Measurements from ENCODE around the gene FAT2.

GRCh38 chr5:151557951-151558350 lies 33.2 kb downstream of the FAT2 start:
- TF ChIP-seq ZNF274 (IDR thresholded peaks at IDR 0.05; ENCODE audit: low read depth, low read length): no peak
- TF ChIP-seq YY1 (IDR thresholded peaks at IDR 0.05; ENCODE audit: insufficient read depth, insufficient read length): no peak
- no peak for TF ChIP-seq SUZ12 (IDR thresholded peaks at IDR 0.05; ENCODE audit: extremely low read depth, insufficient read depth, insufficient read length)
